Measurements from ENCODE around the gene KCNJ2. TPM values are rescaled to one million over a fixed set of nuclear protein-coding genes. Genes with fewer than 3 reads are reported as not detected.

KCNJ2 gene
- total RNA-seq, 2 donors from 2014 or later, result 0.33 to 0.78 TPM

- no peak for TF ChIP-seq CTCF (IDR thresholded peaks at IDR 0.05)
- no peak for TF ChIP-seq POLR2A (IDR thresholded peaks at IDR 0.05)
- 64 to 69% methylated on average over 2 of the region's 2 CpGs for WGBS, 2 donors
- Histone ChIP-seq H3K9me3 (no peaks in the 10 kb centered on the region), H3K36me3 (replicated peaks in 1 of 2; ENCODE audit: insufficient read depth in 1 of 2, low read depth in 2 of 2) (no peaks in the 10 kb centered on the region), H3K4me3 (no peak overlapping the region), H3K27ac (no peak overlapping the region), H3K27me3 (no peaks in the 10 kb centered on the region), H3K4me1 (peaks cover 19% of the 10 kb centered on the region)
- DNase-seq (no peak), ATAC-seq (no peak)
- intact Hi-C loops (cut with DNase I), result no loop called here
These were observed 46.1 kb upstream of the KCNJ2 start for GRCh38 chr17:70123193-70123592.

- Histone ChIP-seq H3K27me3 (no peaks in the 10 kb centered on the region), H3K27ac (no peak overlapping the region), H3K4me3 (no peak overlapping the region), H3K9me3 (no peaks in the 10 kb centered on the region), H3K4me1 (peaks cover 11% of the 10 kb centered on the region), H3K36me3 (replicated peaks in 1 of 2; ENCODE audit: insufficient read depth in 1 of 2, low read depth in 2 of 2) (no peaks in the 10 kb centered on the region)
- WGBS, 2 donors, result 73 to 81% methylated on average over 3 of the region's 3 CpGs
- TF ChIP-seq CTCF (IDR thresholded peaks at IDR 0.05) (no peak), POLR2A (IDR thresholded peaks at IDR 0.05) (no peak)
- ATAC-seq (no peak), DNase-seq (no peak)
- intact Hi-C loops (cut with DNase I), result no loop called here
These were observed 44.6 kb upstream of the KCNJ2 start for GRCh38 chr17:70124723-70125122.

- Histone ChIP-seq H3K36me3 (replicated peaks in 1 of 2; ENCODE audit: insufficient read depth in 1 of 2, low read depth in 2 of 2) (peaks cover 0 to under 1% of the 10 kb centered on the region in 2 donors), H3K27ac (peak overlapping the region in 2 of 4 donors; percentile 4 to 16), H3K9me3 (no peaks in the 10 kb centered on the region), H3K4me1 (no peaks in the 10 kb centered on the region), H3K27me3 (no peaks in the 10 kb centered on the region), H3K4me3 (no peak overlapping the region)
- DNase-seq, result no peak
- TF ChIP-seq POLR2A (IDR thresholded peaks at IDR 0.05), result no peak
- TF ChIP-seq CTCF (IDR thresholded peaks at IDR 0.05), result no peak
- intact Hi-C loops (cut with DNase I), result no loop called here
- WGBS, 2 donors, result 71 to 85% methylated on average over 6 of the region's 6 CpGs
- ATAC-seq, result peak; percentile 21
These were observed 42.0 kb upstream of the KCNJ2 start for GRCh38 chr17:70127221-70127873.

- intact Hi-C loops (cut with DNase I), result no loop called here
- ATAC-seq (no peak), DNase-seq (no peak)
- Histone ChIP-seq H3K4me3 (no peak overlapping the region), H3K4me1 (no peaks in the 10 kb centered on the region), H3K36me3 (replicated peaks in 1 of 2; ENCODE audit: insufficient read depth in 1 of 2, low read depth in 2 of 2) (peaks cover 3 to 4% of the 10 kb centered on the region in 2 donors), H3K27ac (no peak overlapping the region), H3K27me3 (no peaks in the 10 kb centered on the region), H3K9me3 (no peaks in the 10 kb centered on the region)
- TF ChIP-seq CTCF (IDR thresholded peaks at IDR 0.05), result no peak
- no peak for TF ChIP-seq POLR2A (IDR thresholded peaks at IDR 0.05)
- 93% methylated on average over 23 of the region's 23 CpGs for WGBS, 2 donors
These were observed 40.5 kb upstream of the KCNJ2 start for GRCh38 chr17:70128727-70129238.

- peaks cover 3 to 4% of the 10 kb centered on the region in 2 donors for H3K36me3 ChIP-seq (replicated peaks in 1 of 2; ENCODE audit: insufficient read depth in 1 of 2, low read depth in 2 of 2)
- H3K27me3 ChIP-seq, result no peaks in the 10 kb centered on the region
These were observed 39.0 kb upstream of the KCNJ2 start for GRCh38 chr17:70130289-70130688.

More at GRCh38 chr17:70130289-70130688, 39.0 kb upstream of the KCNJ2 start:
- WGBS, 2 donors, result 46 to 66% methylated on average over 3 of the region's 3 CpGs
- ATAC-seq, result no peak
- DNase-seq, result no peak
- no peak for TF ChIP-seq CTCF (IDR thresholded peaks at IDR 0.05)
- TF ChIP-seq POLR2A (IDR thresholded peaks at IDR 0.05), result no peak
- no peaks in the 10 kb centered on the region for H3K9me3 ChIP-seq
- H3K27ac ChIP-seq, result peak overlapping the region in 2 of 4 donors; percentile 2 to 20
- intact Hi-C loops (cut with DNase I), result no loop called here
- H3K4me3 ChIP-seq, result no peak overlapping the region
- H3K4me1 ChIP-seq, result no peaks in the 10 kb centered on the region

All from body of pancreas (tissue), 4 donors.